GM23248 (cell line): ENCODE results near the gene PHF21B.

Experiments
- EZH2 ChIP-seq: fragments of 200-600 bp; sonication (generic); IDR thresholded peaks from 2 replicates; pipeline ENCODE4 v1.6.1; 2018; ENCODE audit warnings: antibody characterized with exemption, mild to moderate bottlenecking; ENCODE audit not compliant: insufficient read depth, poor library complexity, severe bottlenecking
- EZH2phosphoT487 ChIP-seq: fragments of 200-600 bp; sonication (generic); IDR thresholded peaks from 2 replicates; pipeline ENCODE4 v1.6.1; 2018; ENCODE audit warnings: antibody characterized with exemption, moderate library complexity, mild to moderate bottlenecking, low read depth; ENCODE audit not compliant: insufficient read depth

DNA sequence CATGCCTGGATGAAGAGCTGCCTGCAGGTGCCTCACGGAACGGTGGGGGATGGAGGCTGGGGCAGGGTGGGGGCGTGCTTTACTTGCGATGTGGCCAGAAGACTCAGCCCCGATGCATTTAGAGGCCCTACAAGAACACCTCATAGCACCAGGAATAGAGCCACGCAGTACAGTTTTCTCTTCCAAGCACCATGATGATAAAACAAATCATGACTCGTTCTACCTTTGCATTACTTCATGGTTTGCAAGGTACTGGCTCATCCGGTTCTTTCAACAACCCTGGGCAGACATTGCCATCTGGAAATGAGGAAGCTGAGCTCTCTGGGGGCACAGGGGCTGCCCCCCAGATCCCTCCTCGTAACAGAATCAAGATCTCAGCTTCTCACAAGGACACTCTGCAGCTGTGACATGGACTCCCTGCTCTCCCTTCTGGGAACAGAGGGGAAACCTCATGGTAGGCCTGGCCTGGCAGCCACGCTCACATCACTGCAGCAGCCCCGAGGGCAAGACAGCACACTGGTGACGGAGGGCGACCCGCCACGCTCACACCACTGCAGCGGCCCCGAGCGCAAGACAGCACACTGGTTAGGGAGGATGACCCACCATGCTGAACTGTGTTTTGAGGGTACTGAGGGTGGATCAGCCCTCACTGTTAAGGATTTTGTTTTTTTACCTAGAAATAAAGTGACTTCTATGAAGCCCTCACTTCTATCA is 46.9 kb downstream of the PHF21B start:
- TF ChIP-seq EZH2phosphoT487, result no peak
- TF ChIP-seq EZH2, result no peak
